ENCODE measurements around the gene NXPH1.

The NXPH1 gene

GRCh38 chr7:8585591-8585990, 152.2 kb downstream of the NXPH1 start:
- no peaks in the 10 kb centered on the region for H3K9me2 ChIP-seq (replicated peaks; ENCODE audit: control insufficient read depth, low read length)
- no peaks in the 10 kb centered on the region for H4K20me1 ChIP-seq (ENCODE audit: control insufficient read depth, insufficient read depth, low read depth, low read length)
- TF ChIP-seq EZH2phosphoT487 (IDR thresholded peaks at IDR 0.05; ENCODE audit: borderline replicate concordance, low read length), result no peak
- no peak for TF ChIP-seq CTCF (IDR thresholded peaks at IDR 0.05; ENCODE audit: low read depth, low read length, poor library complexity, severe bottlenecking)
- H3K27me3 ChIP-seq (ENCODE audit: control insufficient read depth, low read length), result no peaks in the 10 kb centered on the region
- H3K9me3 ChIP-seq (ENCODE audit: control insufficient read depth, insufficient read depth, low read length), result no peaks in the 10 kb centered on the region
- H3K4me3 ChIP-seq (ENCODE audit: low read length), result no peak overlapping the region
- H3K4me2 ChIP-seq (ENCODE audit: low read length), result no peak overlapping the region
- no peaks in the 10 kb centered on the region for H3F3A ChIP-seq (ENCODE audit: control insufficient read depth, insufficient read depth)
- H3K27ac ChIP-seq (ENCODE audit: low read depth, low read length), result no peak overlapping the region
- H3K79me2 ChIP-seq (ENCODE audit: control insufficient read depth, low read length), result no peaks in the 10 kb centered on the region
- no peaks in the 10 kb centered on the region for H3K4me1 ChIP-seq (ENCODE audit: control insufficient read depth, low read length)
- no peaks in the 10 kb centered on the region for H3K36me3 ChIP-seq (ENCODE audit: control insufficient read depth, low read length)

- TF ChIP-seq CTCF (IDR thresholded peaks at IDR 0.05; ENCODE audit: low read depth, low read length, poor library complexity, severe bottlenecking) (no peak), EZH2phosphoT487 (IDR thresholded peaks at IDR 0.05; ENCODE audit: borderline replicate concordance, low read length) (no peak)
- Histone ChIP-seq H3F3A (ENCODE audit: control insufficient read depth, insufficient read depth) (no peaks in the 10 kb centered on the region), H3K4me2 (ENCODE audit: low read length) (no peak overlapping the region), H3K79me2 (ENCODE audit: control insufficient read depth, low read length) (no peaks in the 10 kb centered on the region), H3K9me2 (replicated peaks; ENCODE audit: control insufficient read depth, low read length) (no peaks in the 10 kb centered on the region), H3K4me1 (ENCODE audit: control insufficient read depth, low read length) (no peaks in the 10 kb centered on the region), H3K4me3 (ENCODE audit: low read length) (no peak overlapping the region), H3K36me3 (ENCODE audit: control insufficient read depth, low read length) (no peaks in the 10 kb centered on the region), H3K27ac (ENCODE audit: low read depth, low read length) (no peak overlapping the region), H3K27me3 (ENCODE audit: control insufficient read depth, low read length) (no peaks in the 10 kb centered on the region), H4K20me1 (ENCODE audit: control insufficient read depth, insufficient read depth, low read depth, low read length) (no peaks in the 10 kb centered on the region), H3K9me3 (ENCODE audit: control insufficient read depth, insufficient read depth, low read length) (no peaks in the 10 kb centered on the region)
Observed at GRCh38 chr7:8590225-8590624, 156.8 kb downstream of the NXPH1 start.

DNA sequence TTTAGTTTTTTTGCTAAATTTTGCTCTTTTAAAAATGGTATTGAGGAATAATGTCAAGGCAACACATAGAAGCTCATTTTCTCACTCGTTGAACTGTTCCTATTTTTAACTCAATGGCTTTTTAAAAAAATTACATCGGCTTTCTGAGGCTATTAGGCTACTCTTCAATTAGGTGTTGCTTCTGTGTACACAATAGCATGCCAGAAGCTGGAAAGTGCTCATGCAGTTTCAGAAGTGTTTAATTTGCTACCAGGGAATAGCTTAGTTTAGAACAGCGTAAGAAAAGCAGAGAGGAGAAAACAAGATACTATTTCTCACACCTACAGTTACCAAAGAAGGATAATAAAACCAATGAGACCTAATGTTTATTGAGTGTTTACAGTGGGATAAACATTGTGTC, 157.4 kb downstream of the NXPH1 start:
- Histone ChIP-seq H3F3A (ENCODE audit: control insufficient read depth, insufficient read depth) (no peaks in the 10 kb centered on the region), H3K9me2 (replicated peaks; ENCODE audit: control insufficient read depth, low read length) (no peaks in the 10 kb centered on the region), H3K4me2 (ENCODE audit: low read length) (no peak overlapping the region), H3K4me3 (ENCODE audit: low read length) (no peak overlapping the region), H3K27me3 (ENCODE audit: control insufficient read depth, low read length) (no peaks in the 10 kb centered on the region), H3K9me3 (ENCODE audit: control insufficient read depth, insufficient read depth, low read length) (no peaks in the 10 kb centered on the region), H3K4me1 (ENCODE audit: control insufficient read depth, low read length) (no peaks in the 10 kb centered on the region), H3K79me2 (ENCODE audit: control insufficient read depth, low read length) (no peaks in the 10 kb centered on the region), H3K27ac (ENCODE audit: low read depth, low read length) (no peak overlapping the region), H4K20me1 (ENCODE audit: control insufficient read depth, insufficient read depth, low read depth, low read length) (no peaks in the 10 kb centered on the region), H3K36me3 (ENCODE audit: control insufficient read depth, low read length) (no peaks in the 10 kb centered on the region)
- TF ChIP-seq CTCF (IDR thresholded peaks at IDR 0.05; ENCODE audit: low read depth, low read length, poor library complexity, severe bottlenecking) (no peak), EZH2phosphoT487 (IDR thresholded peaks at IDR 0.05; ENCODE audit: borderline replicate concordance, low read length) (no peak)

GRCh38 chr7:8591289-8591688, 157.9 kb downstream of the NXPH1 start:
- H3K9me3 ChIP-seq (ENCODE audit: control insufficient read depth, insufficient read depth, low read length), result no peaks in the 10 kb centered on the region
- H3K79me2 ChIP-seq (ENCODE audit: control insufficient read depth, low read length), result no peaks in the 10 kb centered on the region
- H3K9me2 ChIP-seq (replicated peaks; ENCODE audit: control insufficient read depth, low read length), result no peaks in the 10 kb centered on the region
- TF ChIP-seq EZH2phosphoT487 (IDR thresholded peaks at IDR 0.05; ENCODE audit: borderline replicate concordance, low read length) (no peak), CTCF (IDR thresholded peaks at IDR 0.05; ENCODE audit: low read depth, low read length, poor library complexity, severe bottlenecking) (no peak)
- no peaks in the 10 kb centered on the region for H3K36me3 ChIP-seq (ENCODE audit: control insufficient read depth, low read length)
- H4K20me1 ChIP-seq (ENCODE audit: control insufficient read depth, insufficient read depth, low read depth, low read length), result no peaks in the 10 kb centered on the region
- no peaks in the 10 kb centered on the region for H3K4me1 ChIP-seq (ENCODE audit: control insufficient read depth, low read length)
- no peak overlapping the region for H3K27ac ChIP-seq (ENCODE audit: low read depth, low read length)
- no peak overlapping the region for H3K4me2 ChIP-seq (ENCODE audit: low read length)
- H3K27me3 ChIP-seq (ENCODE audit: control insufficient read depth, low read length), result no peaks in the 10 kb centered on the region
- H3F3A ChIP-seq (ENCODE audit: control insufficient read depth, insufficient read depth), result no peaks in the 10 kb centered on the region
- no peak overlapping the region for H3K4me3 ChIP-seq (ENCODE audit: low read length)
